ENCODE data around the gene CFAP119.

Gene CFAP119

GRCh38 chr16:30741461-30741914 lies 20.4 kb downstream of the CFAP119 start:
- no peak for DNase-seq

GRCh38 chr16:30740364-30741251 lies 21.3 kb downstream of the CFAP119 start:
- DNase-seq: peak in 5 of 51 donors; percentile 17 to 32 (median 29)

- DNase-seq: no peak
Observed at GRCh38 chr16:30738984-30739951, 22.6 kb downstream of the CFAP119 start.

GRCh38 chr16:30737794-30738648 lies 23.8 kb downstream of the CFAP119 start:
- no peak for DNase-seq

DNA sequence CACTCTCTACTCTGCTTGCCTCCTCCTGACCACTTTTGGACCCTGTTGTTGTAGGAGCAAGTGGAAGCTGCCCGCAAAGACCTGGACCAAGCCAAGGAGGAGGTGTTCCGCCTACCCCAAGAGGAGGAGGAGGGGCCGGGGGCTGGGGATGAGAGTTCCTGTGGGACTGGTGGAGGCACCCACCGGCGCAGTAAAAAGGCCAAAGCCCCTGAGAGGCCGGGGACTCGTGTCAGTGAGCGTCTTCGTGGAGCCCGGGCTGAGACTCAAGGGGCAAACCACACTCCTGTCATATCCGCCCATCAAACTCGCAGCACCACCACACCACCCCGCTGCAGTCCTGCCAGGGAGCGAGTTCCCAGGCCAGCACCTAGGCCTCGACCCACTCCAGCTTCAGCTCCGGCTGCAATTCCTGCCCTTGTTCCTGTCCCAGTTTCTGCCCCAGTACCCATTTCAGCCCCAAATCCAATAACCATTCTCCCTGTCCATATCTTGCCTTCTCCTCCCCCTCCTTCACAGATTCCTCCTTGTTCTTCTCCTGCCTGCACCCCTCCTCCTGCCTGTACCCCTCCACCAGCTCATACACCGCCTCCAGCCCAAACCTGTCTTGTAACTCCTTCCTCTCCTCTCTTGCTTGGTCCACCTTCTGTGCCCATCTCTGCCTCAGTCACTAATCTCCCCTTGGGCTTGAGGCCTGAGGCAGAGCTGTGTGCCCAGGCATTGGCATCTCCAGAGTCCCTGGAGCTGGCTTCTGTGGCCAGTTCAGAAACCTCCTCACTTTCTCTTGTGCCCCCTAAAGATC lies 24.7 kb downstream of the CFAP119 start:
- no peak for DNase-seq

GRCh38 chr16:30731411-30731810 lies 30.5 kb downstream of the CFAP119 start:
- no peak for DNase-seq

- no peak for DNase-seq
Observed at GRCh38 chr16:30728899-30729672, 32.8 kb downstream of the CFAP119 start.

GRCh38 chr16:30728321-30728720 lies 33.5 kb downstream of the CFAP119 start:
- DNase-seq: no peak

GRCh38 chr16:30725418-30725792 lies 36.5 kb downstream of the CFAP119 start:
- DNase-seq: no peak

DNA sequence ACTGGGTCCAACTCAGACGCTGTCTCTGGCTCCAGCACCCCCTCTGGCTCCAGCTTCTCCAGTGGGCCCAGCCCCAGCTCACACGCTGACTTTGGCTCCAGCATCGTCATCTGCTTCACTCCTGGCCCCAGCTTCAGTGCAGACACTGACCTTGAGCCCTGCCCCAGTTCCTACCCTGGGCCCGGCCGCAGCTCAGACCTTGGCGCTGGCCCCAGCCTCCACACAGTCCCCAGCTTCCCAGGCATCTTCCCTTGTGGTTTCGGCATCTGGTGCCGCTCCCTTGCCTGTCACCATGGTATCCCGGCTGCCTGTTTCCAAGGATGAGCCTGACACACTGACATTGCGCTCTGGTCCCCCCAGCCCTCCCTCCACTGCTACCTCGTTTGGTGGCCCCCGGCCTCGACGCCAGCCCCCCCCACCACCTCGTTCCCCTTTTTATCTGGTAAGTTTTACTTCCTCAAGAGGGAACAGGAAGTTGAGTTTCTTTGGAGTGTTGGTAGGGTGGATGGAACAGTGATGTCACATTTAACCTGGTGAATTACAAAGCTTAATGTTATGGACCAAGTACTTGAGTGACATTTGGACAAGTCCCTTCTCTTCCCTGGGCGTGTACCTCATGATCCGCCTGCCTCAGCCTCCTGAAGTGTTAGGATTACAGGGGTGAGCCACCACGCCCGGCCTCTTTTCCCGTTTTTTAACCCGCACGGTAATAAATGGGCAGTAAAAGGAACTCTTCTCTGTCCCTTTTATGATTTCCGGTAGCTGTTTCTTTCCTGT lies 37.0 kb downstream of the CFAP119 start:
- peak in 5 of 51 donors; percentile 3 to 33 (median 21) for DNase-seq

DNA sequence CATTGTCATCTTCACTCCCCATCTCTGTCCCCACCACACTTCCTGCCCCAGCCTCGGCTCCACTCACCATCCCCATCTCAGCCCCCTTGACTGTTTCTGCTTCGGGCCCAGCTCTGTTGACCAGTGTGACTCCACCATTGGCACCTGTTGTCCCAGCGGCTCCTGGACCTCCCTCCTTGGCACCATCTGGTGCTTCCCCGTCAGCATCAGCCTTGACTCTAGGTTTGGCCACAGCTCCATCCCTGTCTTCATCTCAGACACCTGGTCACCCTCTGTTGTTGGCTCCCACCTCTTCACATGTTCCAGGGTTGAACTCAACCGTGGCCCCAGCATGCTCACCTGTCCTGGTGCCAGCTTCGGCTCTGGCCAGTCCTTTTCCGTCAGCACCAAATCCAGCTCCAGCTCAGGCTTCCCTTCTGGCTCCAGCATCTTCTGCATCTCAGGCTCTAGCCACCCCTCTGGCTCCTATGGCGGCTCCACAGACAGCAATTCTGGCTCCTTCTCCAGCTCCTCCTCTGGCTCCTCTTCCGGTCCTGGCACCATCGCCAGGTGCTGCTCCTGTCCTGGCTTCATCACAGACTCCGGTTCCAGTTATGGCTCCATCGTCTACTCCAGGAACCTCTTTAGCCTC lies 38.0 kb downstream of the CFAP119 start:
- DNase-seq: no peak

DNA sequence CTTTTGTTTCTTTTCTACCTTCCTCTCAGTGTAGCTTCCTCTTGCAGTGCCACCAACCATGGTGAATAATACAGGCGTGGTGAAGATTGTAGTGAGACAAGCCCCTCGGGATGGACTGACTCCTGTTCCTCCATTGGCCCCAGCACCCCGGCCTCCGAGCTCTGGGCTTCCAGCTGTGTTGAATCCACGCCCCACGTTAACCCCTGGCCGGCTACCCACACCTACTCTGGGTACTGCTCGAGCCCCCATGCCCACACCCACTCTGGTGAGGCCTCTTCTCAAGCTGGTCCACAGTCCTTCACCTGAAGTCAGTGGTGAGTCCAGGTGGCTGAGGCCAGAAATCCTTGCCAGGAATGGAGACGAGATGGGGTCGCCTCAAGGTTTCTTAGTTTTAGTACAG lies 38.9 kb downstream of the CFAP119 start:
- no peak for DNase-seq

DNA sequence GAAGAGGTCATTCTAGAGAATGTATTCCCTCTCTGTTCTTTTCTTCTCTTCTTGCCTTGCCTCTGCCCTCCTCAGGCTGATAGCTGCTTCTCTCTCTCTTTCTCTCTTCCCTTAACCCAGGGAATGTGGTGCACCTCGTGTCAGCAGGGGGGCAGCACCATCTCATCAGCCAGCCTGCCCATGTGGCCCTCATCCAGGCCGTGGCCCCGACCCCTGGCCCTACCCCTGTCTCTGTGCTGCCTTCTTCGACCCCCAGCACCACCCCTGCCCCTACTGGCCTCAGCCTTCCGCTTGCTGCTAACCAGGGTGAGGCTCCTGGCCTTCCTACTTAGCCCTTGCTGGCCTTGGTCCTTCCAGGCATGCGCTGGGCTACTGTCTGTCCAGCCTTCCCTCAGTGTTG lies 39.4 kb downstream of the CFAP119 start:
- DNase-seq: no peak

GRCh38 chr16:30721606-30722005 lies 40.3 kb downstream of the CFAP119 start:
- DNase-seq: no peak

DNA sequence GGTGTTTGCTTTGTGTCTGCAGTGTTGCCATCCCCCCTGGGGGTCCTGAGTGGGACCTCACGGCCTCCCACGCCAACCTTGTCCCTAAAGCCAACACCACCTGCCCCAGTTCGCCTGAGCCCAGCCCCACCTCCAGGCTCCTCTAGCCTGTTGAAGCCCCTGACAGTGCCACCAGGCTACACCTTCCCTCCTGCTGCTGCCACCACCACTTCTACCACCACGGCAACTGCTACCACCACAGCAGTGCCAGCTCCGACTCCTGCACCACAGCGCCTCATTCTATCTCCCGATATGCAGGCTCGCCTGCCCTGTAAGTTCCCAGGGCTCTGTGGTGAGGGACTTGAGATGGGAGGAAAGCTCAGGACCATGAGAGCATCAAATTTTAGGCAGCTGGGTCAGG lies 40.7 kb downstream of the CFAP119 start:
- DNase-seq: no peak

- DNase-seq: no peak
Observed at GRCh38 chr16:30720694-30721093, 41.2 kb downstream of the CFAP119 start.

GRCh38 chr16:30720086-30720485 lies 41.8 kb downstream of the CFAP119 start:
- DNase-seq: no peak

- no peak for DNase-seq
Observed at GRCh38 chr16:30715750-30716445, 46.0 kb downstream of the CFAP119 start.
